Erythroblast (primary cell): ENCODE measurements around the gene SLC22A2.

Experiments
- GATA1 ChIP-seq: IDR thresholded peaks from 2 replicates; pipeline ENCODE4 v1.6.1; 2011; ENCODE audit warnings: low read depth, mild to moderate bottlenecking, control low read depth, low read length, moderate library complexity
- POLR2A ChIP-seq: IDR thresholded peaks from 2 replicates; pipeline ENCODE4 v1.6.1; 2011; ENCODE audit warnings: mild to moderate bottlenecking, low read length

GRCh38 chr6:160284575-160284974 lies 26.0 kb upstream of the SLC22A2 start:
- no peak for TF ChIP-seq POLR2A
- TF ChIP-seq GATA1, result no peak
